NCI-H146 (cell line): Measurements from ENCODE around the gene RCAN2.

Source experiments
- DNase-seq: peaks from one replicate; lab custom pipeline; 2025; lab: John Stamatoyannopoulos, UW

The RCAN2 gene

GRCh38 chr6:46491201-46491627, at the start of gene RCAN2:
TSS of gene RCAN2 (minus strand) at chr6:46491449.
- peak; percentile 45 for DNase-seq

- no peak for DNase-seq
Measured at GRCh38 chr6:46539866-46540265, 48.6 kb upstream of the RCAN2 start.

GRCh38 chr6:46538800-46539480, 47.7 kb upstream of the RCAN2 start:
- DNase-seq: no peak

- no peak for DNase-seq
Measured at GRCh38 chr6:46530896-46531295, 39.6 kb upstream of the RCAN2 start.

DNA sequence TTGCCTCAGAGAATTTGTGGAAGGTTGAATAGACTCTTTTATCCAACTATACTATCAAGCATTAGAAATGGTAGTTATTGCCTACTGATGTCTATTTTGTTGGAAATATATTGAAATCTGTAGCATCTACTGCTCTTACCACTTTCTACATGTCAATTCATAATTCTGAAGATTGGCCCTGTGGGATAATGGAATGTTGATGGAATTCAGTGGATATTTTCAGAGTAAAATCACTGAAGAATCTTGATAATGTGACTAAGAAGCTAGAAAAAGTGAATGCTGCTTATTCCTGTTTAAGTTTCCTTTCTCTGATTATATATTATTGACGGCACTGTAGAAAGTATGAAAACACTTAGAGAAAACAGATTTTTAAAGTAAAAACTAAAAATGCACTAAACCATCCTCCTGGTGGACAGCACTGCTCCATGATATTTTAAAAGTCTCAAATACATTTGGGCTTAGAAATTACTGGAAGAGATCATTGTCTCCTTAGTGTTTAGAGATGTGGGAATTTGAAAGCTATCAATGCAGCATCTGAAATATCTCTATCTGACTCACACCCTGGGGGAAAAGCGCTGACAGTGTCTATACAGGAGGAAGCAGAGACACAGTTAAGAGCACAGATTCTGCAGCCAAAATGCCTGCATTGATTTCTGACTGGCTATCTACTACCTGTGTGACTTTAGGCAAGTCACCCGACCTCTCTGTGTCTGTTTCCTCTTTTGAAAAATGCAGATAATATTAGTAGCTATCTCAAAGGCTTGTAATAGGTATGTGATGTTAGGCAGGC, 37.9 kb upstream of the RCAN2 start:
- no peak for DNase-seq

- no peak for DNase-seq
Measured at GRCh38 chr6:46526607-46527006, 35.4 kb upstream of the RCAN2 start.

GRCh38 chr6:46525583-46525982, 34.3 kb upstream of the RCAN2 start:
- DNase-seq: no peak

DNA sequence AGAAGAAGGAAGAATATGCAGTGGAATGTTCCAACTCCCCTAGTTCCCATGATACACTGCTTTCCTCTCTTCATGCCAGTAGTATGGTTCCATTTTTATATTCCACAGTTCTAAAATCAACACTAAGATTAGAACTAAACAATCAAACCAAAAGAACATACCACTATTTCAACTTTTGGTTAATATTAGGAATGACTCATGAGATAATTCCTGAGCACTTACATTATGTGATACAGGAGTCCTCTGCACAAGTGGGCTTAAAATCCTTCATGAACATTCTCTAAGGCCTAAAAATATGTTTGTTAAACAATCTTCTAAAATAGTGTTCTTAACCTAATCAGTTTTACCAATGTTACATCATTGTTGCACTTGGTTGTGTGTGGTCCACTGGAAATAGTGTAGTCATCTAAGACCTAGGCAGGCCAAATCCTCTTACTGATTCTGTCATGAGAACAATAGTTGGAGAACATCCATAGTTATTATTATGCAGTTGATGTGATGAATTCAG, 30.3 kb upstream of the RCAN2 start:
- DNase-seq: no peak

- DNase-seq: no peak
Measured at GRCh38 chr6:46517202-46517601, 26.0 kb upstream of the RCAN2 start.

GRCh38 chr6:46513533-46513932, 22.3 kb upstream of the RCAN2 start:
- no peak for DNase-seq

GRCh38 chr6:46511320-46511719, 20.1 kb upstream of the RCAN2 start:
- no peak for DNase-seq

DNA sequence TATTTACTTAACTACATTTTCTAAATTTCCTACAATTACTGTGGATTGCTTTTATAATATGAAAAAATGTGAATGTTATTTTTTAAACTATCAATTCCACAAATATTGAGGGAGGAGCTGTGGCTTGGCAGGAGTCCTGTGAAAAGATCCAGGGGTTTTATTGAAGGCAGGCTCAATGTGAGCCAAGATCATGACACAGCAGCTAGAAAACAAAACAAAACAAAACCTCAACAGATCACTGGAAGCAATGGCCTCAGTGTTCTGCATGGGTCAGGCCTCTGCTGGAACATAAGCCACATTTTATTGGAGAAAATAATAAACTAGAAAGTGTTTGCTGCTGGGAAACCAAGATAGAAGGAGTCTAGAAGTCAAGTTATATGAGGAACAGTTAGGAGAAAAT, 19.4 kb upstream of the RCAN2 start:
- no peak for DNase-seq

DNA sequence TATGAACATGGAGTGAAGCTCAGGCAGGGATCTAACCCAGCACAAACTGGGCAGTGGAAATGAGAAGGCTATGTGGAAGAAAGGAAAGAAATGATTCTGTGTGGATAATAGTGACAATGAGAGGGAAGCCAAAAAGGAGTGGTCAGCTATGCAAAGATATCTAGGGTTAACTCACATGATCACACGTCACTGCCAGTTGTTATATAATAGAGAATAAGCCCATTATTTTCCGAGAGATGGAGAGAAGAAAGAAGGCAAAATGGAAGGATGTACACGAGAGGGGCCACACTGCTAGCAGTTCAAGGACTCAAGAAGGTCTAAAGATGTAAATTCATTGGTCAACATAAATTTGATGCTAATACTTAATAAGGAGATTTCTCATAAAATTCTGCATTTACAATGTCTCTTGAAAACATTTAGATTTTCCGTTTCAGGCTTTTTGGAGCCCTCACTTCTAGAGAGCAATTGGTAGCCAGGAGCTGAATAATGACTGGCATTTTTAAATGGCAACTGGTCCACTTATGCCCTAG, 18.8 kb upstream of the RCAN2 start:
- no peak for DNase-seq

GRCh38 chr6:46509063-46509462, 17.8 kb upstream of the RCAN2 start:
- no peak for DNase-seq

- no peak for DNase-seq
Measured at GRCh38 chr6:46507426-46507825, 16.2 kb upstream of the RCAN2 start.

DNA sequence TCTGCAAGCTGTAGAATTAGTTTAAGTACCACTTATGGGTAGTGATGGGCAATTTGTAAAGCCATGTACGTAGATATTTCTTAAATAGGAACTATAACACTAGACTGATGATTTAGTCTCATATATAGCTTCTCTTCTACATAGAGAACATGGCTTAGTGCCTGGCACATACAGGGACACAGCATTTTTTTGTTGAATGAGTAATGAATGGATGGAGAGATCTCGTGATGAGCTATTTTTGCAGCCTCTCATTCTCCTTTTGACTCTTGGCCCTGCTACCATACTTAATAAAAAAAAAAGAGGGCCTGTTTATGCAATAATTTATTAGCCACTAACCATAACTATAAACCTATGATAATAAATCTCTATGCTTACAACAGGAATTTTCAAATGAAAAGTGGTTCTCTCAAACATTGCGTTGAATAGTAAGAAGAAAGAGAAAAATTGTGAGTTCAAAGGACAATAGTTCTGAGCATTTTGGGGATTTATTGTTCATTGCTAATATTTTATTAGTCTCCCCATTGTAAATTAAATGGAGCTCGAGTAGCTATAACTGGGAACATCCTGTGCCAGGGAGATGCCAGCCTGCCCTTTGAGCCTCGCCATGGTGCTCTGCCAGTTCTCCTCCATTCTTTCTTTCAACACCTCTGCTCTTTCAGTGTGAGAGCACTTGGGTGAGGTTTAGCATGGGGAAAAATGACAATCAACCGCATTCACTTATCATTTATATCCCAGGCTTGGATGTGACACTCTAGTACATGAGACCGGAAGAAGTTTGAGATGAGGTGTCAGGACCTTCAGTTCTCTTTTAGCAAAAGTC, 14.7 kb upstream of the RCAN2 start:
- no peak for DNase-seq

DNA sequence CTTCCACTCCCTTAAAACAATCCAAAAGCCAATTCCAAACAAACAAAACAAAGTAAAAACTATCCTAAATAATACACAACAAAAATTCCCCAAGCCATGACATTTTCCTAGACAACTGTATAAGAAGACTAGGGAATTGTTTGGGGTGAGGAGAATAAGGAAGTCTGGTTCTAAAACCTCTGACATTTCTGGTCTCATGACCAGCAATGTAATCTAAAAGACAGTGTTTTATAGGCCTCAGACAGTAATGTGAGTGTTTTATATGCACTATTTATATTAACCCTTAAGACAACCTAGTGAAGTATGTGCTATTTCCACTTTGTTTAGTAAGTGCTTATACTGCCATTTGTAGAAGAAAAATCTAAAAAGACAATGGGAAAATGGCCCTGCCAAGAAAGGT, 13.0 kb upstream of the RCAN2 start:
- DNase-seq: no peak

DNA sequence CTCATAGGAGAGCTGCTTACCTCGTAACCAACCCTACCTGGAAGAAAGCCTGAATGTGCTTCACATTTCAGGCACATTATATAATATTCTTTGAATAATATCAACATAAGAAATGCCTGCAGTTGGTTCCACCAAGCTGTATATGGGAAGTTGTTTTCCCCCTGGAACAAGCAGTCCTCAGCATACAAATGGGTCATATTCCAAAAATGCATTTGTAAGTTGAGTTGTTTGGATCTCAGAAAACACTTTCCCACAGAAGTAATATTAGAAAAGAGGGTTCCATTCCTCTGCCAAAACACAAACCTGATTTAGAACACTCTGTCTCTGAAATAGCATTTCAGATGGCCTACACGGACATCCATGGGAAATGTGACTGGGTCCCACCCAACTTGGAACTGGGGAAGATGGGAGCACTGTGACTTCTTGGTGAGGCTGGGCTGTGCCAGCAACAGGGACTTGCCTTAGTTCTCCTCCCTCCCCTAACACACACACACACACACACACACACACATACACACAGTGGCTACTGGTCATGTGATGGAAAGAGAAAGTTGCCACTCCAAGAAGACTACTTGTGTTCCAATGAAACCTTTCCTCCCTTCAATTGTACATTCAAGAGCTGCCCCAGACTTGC, 11.4 kb upstream of the RCAN2 start:
- DNase-seq: no peak

DNA sequence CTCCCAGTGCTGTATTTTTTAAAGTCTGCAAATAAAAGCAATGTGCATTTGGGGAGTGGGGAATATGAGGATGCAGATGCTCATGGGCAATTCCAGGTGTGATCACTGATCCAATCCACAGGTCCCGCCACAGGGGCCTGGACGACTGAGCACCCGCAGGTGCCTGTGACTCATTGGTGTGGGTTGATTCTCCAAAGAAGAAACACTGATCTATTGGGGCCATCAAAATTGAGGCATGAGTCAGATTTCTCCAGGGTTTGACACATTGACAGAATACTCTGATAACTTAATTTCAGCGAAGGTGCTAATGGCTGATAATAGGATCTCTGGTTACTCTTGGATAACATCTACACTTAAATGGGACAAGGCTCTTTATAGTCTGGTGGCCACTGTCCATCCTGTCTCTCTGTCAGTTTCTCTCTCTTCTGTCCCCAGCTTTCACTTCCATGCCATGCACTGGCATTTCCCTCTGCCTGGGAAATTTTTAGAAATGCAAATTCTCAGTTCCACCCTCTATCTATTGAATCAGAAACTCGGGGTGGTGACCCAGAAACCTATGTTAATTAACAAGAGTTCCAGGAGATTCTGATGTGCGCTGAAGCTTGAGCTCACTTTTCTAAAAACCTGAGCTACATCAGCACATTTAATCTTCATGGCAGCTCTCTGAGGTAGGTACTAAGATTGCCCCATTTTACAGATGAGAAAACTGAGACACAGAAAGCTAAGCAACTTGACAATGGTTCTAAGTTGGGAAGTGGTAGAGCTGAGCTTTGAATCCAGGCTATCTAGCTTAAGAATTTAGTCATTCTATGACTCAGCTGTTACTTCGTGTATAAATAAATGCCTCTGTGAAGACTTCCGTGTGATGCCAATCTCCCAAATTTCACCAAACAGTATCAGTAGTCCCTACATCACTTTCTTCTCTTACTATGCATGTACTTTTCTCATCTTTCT, 10.2 kb upstream of the RCAN2 start:
- DNase-seq: no peak

DNA sequence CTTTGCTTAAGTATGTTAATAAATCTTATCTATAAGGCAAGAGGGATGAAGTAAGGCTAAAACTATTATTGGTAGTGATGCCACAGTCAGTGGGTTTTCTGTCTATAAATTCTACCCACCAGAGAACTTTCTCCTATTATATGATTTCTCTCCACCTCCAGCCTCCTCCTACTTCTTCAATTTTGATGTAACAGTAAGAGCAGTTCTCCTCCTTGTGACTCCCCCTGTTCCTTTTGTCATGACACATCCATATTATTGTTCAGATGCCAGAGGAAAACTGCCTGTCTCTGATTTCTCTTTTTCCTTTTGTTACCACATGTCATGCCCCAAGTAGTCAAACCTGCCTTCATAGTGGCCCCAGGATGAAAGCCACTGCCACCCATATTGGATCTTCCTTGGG, 9.1 kb upstream of the RCAN2 start:
- no peak for DNase-seq
